ENCODE measurements around the gene DPYSL5.

Gene DPYSL5

DNA sequence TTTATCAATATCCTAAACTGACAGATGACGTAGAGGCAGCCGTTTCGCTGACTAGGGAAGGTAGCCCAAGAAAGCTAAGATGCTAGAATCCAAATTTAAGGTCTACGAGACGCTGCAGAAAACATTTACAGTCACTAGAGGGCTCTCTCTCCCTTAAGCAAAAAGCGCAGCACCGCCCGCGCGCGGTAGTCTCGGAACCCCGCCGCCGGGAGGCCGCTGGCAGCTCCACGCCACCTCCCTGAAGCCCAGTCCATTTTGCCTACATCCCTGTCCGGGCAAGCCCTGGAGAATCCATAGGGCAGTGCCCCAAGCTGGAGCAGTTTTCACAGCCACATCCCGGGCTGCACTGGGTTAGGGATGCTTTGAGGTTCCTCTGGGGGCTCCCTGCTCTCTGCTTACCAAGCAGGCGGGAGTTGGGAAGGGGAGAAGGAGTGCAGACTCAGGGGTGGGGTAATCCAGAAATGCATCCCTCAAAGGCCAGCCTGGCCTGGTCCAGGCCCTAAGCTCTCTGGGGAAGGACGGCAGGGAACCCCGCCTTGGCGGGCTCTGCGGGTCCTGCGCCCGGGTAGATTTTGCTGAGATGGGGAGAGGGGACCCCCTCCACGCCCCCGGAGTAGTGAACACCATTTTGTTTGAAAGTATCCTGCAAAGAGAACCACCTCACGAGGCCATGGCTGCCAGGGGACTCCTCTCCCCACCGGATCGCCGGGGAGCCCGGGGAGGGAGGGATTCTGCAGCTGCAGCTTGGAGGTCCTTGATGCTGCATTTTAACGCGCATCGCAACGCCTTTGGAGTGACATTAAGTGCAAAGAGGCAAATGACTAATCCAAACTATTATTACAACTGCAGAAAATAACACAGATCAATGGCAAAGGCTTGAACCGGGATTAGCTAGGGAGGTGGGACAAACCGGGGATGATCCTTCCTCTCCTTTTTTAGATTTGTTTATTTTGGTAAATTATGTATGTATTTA lies 1.3 kb upstream of the DPYSL5 start:
- DNase-seq: peak; percentile 47

DNA sequence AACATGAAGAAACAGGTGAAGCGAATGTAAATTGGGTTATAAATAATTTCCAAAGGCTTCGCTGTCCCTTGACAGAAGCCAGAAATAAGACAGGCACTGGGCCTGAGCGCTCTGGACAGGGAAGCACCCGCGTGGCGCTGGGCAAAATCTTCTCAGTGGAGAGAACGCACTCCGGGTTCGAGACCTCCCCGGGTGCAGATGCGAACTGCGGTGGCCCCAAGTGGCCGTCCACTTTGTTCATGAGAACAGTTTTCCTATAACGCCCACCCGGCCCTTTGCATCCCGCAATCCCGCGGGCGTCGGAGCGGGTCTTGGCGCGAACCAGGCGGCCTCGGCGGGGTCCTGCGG lies 651 bp upstream of the DPYSL5 start:
- no peak for DNase-seq

DNA sequence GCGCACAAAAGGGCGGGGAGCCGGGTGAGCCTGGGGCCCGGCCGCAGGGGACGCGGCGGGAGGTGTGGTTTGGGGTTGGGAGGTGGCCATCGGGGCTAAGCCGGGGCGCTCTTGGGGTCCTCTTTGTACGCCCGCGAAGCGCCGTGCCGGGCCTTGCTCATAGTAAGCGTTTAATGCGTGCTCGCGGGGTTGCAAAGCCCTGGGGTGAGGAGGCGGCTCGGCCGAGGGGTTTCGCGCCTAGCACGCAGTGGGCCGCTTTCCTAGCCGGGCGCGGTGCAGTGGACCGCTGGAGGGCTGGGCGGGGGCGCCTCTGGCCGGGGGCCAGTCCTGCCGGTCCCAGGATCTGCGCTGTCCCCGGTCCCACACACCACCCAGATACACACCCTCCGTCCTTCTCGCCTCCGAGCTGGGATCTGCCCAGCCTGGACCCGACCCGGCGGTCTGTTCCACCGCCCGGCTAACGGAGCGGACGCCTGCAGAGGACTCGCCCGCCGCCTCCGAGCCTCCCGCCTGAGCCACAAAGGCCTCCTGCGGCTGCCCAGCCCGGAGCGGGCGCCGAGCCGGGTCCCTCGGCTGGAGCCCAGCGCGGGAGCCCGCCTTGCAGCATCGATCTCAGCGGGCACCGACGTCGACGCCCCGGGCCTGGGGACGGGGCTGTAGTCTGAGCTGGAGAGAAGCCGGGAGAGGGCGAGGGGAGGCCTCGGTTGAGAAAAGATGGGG lies 564 bp downstream of the DPYSL5 start:
- no peak for DNase-seq

DNA sequence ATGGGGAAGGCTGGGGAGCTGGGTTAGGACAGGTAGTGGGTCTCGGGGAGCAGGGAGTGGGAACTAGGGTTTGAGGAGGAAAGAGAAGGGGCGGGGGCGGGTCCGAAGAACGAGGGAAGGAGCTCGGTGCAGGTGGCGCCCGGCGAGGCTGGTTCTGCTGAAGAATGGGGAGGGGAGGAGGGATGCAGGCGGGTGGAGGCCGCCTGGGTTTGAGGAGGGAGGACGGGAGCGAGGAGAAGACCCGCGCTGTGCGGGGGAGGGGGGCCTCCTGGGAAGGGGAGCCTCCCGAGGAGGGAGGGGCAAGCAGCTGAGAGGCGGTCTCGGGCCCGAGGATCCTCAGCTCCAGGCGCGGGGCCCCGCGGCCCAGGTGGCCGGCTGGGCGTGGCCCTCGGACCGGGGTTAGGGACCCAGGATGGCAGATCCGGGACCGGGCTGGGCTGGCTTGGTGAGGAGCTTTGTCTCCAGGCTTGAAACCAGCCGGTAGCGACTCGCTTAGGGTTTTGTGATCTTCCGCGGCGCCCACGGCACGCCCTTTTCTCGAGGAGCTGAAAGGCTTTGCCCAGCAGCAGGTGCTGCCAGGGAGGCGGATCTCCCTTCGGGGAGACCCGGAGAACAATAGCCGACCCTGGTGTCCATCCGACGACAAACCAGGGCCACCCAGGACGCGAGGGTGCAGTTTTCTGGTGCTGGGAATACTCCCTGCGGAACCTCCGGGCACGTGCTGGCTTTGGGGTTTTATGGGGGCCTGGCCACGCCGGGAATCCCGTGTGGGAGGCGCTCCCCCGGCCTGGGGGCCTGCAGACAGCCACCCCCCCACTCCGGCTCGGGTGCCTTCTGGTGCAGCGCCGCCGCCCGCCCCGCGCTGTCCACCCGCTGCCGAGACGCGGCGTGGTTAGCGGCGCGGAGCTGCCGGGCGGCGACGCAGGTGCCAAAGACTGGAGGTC lies 1.4 kb downstream of the DPYSL5 start:
- DNase-seq: no peak

DNA sequence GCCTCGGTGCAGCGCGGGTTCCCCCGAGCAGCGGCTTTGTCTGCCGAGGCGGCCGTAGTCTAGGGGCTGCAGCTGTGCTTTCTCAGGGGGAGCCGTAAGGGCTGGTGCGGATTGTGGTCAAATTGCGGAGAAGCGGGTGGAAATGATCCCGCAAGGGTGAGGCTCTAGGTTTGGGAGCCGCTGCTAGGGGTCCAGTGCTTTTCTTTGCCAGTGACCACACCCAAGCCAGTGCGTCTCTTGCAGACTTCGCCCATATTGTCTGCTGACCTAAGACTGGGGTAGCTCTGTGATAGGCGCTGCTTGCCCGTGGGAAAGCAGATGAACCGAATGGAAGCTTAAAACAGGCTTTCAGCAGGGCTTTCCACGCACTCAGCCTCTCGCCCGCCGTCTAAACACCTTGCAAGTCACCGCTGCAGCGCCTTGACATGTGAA lies 2.1 kb downstream of the DPYSL5 start:
- DNase-seq: no peak

DNA sequence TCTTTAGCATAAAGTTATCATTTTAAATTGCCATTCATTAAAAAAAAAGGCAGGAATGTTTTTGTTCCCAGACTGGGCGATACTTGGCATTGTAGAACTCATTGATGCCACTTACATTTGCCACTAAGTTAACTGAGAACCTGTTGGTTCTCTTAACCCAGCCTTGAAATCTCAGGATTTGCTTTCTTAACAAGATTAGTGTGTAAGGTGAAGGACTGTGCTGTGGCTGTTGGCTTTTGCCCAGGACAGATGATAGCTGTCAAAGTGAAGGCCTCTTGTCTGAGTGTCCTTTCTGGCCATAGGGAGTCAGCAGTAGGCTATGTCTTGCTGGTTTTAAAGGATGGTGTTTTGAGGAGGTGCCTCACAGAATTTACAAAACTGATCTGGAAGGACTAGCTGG lies 2.6 kb downstream of the DPYSL5 start:
- no peak for DNase-seq

DNA sequence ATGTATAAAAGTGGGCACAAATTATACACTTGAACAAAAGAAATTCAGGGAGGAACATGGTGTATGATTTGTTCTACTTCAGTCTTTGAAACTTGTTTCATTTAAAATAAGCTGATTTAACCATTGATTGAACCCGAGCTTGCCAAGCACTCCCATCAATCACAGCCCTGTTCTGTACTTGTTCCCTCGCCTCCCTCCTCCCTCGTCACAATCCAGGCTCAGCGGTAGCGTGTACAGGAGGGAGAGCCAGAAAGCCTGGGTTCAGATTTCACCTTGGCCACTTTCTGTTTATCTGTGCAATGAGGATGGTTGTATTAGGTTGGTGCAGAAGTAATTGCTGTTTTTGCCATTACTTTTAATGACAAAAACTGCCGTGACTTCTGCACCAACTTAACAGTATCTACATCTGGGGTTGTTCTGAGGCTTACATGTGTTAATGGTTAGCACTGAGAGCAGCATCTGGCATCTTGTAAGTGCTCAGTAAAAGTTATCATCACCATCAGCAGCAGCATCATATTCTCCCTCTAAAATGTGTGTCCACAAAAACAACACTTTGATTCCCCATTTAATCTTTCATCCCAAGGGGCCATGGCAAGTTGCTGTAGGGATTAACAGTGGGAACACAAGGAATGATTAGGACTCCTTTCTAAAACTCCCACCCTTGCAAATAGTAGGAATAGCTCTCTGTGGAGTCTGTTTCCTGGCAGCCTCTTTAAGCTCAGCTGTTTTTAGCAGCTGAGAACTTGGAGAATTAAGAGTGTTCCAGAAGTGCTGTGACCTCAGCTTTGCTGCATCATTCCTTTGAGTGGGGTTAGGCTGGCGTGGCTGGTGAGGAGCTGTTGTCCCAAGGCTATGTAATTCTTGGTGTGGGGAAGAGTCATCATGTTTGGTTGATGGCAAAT lies 4.7 kb downstream of the DPYSL5 start:
- DNase-seq: no peak

DNA sequence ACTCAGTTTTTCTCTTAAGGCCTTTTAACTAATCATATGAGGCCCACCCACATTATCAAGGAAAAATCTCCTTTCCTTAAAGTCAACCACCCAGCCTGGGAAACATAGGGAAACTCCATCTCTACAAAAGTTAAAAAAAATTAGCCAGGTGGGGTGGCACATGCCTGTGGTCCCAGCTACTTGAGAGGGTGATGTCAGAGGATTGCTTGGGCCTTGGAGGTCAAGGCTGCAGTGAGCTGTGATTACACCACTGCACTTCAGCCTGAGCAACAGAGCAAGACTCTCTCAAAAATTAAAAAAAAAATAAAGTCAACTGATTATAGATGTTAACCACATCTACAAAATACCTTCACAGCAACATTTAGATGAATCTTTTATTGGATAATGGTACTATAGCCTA lies 5.8 kb downstream of the DPYSL5 start:
- no peak for DNase-seq

DNA sequence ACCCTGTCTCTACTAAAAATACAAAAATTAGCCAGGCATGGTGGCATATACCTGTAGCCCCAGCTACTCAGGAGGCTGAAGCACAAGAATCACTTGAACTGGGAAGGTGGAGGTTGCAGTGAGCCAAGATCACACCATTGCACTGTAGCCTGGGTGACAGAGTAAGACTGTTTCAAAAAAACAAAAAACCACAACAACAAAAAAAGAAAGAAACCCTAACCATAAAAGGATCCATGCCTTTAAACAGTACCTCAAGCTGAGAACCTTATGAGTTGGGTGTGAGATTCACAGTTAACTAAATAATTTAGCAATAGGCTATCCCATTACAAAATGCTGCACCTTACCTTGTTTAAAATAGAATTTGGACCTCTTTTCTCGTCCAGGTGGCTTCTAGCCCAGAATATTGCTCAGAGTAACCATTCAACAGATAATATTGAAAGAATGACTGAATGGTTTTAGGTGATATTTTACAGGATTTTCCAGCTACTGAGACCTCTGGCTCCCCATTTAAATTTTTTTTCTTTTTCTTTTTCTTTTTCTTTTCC lies 6.4 kb downstream of the DPYSL5 start:
- DNase-seq: no peak

DNA sequence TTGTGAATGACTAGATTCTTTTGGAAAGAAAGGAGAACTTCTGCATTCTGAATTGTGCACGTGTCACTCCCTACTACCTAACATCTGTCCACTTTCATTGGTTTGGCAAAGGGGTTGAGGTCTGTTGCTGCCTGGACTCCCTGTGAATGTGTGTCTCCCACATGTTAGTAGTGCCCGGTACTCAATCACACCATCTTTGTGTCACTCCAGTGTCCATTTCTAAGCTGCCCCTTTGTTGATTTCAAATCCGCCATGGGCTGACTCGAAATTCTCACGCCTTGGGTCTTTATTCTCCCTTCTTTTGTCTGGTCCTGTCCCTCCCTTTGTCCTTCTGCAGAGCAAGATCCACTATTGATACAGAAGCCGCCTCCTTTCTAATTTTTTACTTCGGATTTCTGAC lies 7.5 kb downstream of the DPYSL5 start:
- DNase-seq: no peak

DNA sequence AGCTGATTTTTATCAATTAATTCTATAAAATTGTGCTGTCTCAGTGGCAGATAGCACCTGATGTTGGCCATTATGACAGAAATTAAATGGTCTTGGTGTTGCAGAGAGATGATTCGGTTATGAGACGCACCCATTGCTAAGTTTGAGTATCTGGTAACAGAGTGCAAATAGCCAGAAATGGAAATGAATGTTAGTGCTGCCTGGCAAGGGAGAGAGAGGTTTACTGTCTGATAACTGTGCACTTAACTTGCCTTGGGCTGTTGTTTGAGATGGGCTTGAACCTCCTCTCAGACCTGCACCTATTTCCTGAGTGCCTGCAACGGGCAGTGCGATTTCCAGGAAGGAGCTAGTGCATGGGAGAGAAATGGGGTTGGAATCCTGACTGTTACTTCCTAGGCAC lies 11.7 kb downstream of the DPYSL5 start:
- DNase-seq: no peak

DNA sequence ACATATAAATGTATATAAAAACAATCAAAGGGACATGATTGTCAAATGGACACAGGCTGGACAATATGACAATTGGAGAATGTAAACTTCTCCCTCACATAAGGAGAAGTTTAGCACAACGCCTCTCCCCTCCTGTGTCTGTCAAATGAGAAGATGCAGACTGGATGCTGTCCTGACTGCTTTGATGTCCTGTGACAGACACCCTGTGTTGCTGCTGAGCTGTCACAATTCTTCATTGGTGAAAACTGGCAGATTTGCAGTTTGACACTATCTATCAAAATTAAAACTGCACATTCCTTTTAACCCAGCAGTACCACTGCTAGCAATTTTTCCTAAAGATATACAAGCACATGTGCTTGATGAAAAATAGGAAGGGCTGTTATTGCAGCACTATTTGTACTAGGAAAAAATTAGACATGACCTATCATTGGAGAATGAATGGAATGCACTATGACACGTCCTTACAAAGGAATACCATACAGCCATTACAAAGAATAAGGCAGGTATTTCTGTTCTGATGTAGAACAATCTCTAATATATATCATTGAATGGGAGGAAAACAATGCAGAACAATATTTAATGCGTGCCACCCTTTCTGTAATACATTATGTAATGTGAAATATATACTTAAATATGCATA lies 12.4 kb downstream of the DPYSL5 start:
- DNase-seq: no peak

DNA sequence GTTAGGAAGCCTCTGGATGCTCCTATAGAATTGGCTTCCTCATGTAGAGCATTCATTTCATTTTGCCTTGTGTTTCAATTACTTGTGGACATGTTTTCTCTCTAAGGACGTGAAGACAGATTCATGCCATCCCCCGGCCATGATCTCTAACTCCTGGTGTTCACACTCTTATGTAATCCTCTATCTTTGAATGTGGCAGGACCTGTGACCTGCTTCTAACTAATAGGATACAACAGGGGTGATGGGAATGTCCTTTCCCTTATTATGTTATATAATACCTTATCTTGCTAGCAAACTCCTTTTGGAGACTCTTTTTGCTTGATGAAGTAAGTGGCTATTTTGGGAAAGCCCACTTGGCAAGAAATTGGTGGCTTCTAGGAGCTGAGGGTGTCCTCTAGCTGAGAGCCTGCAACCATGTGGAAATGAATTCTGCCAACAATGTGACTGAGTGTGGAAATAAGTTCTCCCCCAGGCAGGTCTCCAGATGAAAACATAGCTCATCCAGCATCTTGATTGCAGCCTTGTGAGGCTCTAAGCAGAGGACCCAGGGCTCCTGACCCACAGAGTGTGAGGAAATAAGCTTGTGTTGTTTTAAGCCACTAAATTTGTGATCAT lies 13.8 kb downstream of the DPYSL5 start:
- no peak for DNase-seq

DNA sequence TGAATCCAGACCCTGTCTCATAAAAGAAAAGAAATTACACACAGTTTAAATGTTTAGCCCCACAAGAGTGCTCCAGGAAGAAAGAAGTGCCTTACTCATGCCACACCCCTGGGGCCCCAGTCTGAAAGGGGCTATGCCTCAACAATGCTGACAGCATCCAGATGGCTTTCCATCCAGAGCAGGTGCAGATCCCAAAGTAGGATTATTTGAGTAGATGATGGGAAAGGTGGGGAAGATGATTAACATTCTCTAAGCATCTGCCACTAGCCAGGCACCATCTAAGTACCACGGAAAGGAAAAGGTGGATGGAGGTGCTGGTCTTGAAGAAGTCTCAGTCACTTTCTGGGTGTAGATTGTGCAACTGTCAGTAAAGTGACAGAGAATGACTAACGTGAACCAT lies 16.3 kb downstream of the DPYSL5 start:
- no peak for DNase-seq

DNA sequence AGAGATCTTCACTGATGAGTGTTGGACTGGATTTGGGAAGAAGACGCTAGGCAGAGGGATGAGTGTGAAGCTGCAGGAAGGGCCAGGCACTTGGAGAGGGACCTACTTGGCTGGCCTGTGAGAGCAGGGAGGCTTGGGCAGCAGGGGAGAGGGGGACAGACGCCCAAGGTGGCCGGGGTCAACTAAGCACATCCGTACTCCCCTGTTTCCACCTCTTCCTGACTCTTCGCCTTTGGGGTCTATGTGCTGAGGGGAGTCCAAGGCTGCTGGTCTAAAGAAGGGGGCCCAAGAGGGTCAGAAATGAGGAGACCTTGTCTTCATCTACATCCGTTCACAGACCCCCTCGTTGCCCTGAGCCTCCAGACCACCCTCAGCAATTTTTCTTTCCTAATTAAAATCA lies 16.7 kb downstream of the DPYSL5 start:
- no peak for DNase-seq

DNA sequence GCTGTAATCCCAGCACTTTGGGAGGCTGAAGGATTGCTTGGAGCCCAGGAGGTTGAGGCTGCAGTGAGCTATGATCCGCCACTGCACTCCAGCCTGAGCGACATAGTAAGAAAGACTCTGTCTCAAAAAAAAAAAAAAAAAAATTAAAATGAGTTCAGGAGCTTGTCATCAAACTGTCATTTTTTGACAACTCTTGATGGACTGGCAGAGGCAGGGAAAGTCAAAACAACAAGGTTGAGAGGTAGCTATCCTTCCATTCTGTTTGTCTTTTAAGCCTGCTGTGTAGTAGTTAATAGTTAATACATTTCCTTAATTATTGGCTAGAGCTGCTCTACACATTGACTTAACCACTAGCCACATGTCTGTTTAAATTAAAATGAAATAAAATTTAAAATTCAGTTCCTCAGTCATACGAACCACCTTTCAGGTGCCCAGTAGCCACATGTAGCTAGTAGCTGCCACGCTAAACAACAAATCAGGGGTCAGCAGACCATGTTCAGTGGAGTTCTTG lies 22.7 kb downstream of the DPYSL5 start:
- DNase-seq: no peak

DNA sequence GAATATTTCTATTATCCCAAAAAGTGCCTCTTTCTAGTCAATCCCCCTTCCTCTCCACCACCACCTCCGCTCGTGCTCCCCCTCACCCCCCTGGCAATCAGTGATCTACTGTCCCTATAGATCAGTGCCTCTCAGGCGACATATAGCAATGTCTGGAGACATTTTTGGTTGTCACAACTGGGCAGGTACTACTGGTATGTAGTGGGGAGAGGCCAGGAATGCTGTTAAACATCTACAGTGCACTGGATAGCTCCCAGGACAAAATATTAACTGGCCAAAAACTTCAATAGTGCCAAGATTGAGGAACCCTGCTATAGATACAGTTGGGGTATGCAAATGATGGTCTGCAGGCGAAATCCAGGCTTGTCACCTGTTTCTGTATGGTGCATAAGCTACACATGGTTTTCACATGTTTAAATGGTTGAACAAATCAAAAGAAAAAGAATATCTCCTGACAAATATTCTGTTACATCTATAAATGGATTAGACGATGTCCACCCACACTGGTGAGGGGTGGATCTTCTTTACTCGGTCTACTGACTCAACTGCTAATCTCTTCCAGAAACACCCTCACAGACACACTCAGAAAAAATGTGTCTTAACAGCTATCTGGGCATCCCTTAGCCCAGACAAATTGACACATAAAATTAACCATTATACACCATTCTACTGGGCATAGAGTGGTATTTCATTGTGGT lies 25.5 kb downstream of the DPYSL5 start:
- DNase-seq: no peak

DNA sequence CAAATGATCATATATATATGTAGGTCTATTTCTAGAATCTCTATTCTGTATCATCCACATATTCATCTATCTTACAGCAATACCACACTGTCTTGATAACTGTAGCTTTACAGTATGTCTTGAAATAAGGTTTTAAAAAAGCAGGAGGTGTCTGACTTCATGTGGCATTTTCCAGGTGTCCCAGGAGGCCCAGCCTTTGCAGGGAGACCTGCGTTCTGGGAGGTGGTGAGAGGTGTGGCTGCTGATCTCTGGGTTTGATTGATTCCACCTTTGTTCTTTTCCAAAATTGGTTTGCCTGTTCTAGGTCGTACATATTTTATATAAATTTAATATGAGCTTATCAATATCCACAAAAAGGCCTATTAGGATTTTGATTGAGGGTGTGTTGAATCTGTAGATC lies 26.6 kb downstream of the DPYSL5 start:
- DNase-seq: no peak

DNA sequence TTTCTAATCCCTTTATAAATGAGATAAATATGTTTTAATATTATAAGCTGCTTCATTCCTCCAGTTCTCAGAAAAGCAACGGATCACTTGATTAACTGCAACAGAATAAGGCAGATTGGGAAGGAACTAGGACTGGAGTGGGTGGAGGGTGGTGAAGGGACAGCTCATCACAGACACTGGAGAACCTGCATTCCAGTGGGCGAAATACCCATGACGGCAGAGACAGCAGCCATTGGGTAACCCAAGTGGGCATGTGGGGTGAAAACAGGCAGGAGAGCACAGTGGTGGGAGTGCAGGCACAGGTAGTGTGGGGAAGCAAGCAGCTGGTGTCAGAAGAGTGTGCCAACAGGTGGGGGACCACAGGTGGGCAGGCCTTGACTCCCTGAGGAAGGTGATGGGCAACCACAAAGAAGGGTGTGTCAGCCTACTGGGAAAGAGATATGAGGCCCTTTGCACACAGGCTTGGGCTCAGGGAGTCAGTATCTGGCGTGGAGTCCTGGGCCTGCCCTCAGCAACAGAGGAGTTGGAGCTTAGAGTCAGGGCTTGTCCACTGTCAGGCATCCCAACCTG lies 27.2 kb downstream of the DPYSL5 start:
- DNase-seq: no peak

DNA sequence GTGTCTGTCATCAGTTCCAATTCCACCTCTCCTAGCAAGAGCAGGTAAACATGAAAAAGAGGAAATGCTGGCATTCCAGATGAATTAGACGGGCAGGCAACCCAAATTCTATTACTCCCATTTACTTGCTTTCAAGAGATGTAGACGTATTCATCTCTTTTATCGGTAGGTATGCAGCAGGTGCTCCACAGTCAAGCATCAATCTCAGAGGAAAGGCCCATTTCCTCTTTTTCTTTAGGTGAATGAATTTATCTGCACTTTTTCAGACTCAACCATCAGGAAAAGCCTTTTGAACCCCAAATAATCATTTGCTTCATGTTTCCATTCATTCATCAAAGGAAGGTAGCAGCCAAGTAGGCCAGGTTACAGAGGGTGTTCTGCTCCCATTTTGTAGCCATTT lies 27.9 kb downstream of the DPYSL5 start:
- no peak for DNase-seq

All from activated T-cell treated with anti-CD3 and anti-CD28 coated beads for 4 hours (primary cell).